Omental fat pad (tissue), 4 donors: ENCODE measurements around the gene HOXC11. TPM values are rescaled to one million over a fixed set of nuclear protein-coding genes. Genes with fewer than 3 reads are reported as not detected.

Experiments
- ATAC-seq: fragments of 150-250 bp; one replicate; pipeline ENCODE4 v1.9.1; 2016; ENCODE audit warnings: mild to moderate bottlenecking, moderate library complexity; ENCODE audit not compliant: low FRiP score
- DNase-seq: peaks from one replicate; pipeline ENCODE4 v3.0.0-alpha.2; 2019; ENCODE audit warnings: low spot score
- total RNA-seq, 4 donors: library from RNA; depleted of rRNA; stranded (reverse); fragments of >200 nt; gene quantifications; one replicate each; pipeline ENCODE4 v1.1.0, GENCODE V29; 2016
- TF ChIP-seq, protein P1 (sequence below), 3 donors: fragments of 450-650 bp; IDR thresholded peaks; one replicate each; pipeline ENCODE4 v1.5.1; 2016 to 2017; ENCODE audit warnings: antibody characterized with exemption in 3 of 3, mild to moderate bottlenecking in 3 of 3, moderate library complexity in 2 of 3

Gene HOXC11
- total RNA-seq, 4 donors from 2014 or later, result not detected

DNA sequence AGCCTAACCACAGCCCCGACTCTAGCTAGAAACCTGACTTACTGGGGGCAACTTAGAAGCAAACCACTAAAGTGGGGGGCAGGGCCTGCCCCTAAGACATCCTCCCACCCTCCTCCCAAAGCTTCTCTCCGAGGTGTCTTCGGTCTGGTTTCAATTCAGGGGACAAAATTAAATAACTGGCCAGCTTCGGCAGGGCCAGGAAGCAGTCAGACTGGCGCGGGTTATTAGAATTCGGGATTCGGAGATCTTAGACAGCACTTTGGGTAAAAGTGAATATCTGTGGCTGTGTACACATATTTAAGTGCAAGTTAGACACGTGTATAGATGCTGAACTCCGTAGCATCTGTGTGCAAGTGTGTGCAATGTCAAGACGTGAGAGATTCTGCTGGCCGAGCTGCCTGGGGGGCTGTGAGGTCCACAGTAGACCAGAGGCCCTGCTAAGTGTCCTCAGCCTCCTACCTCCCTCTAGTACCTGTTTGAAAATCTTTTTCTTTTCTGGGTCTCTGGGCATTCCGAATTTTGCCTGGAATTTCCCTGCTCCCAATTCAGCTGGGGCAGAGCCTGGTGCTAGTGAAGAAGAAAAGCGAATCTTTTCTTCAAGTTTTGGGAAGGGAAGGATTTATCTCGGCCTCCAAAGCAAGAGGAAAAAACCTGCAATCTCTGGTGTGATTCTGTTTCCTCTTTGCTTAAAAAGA is 8.0 kb downstream of the HOXC11 start:
- TF ChIP-seq, protein P1, sequence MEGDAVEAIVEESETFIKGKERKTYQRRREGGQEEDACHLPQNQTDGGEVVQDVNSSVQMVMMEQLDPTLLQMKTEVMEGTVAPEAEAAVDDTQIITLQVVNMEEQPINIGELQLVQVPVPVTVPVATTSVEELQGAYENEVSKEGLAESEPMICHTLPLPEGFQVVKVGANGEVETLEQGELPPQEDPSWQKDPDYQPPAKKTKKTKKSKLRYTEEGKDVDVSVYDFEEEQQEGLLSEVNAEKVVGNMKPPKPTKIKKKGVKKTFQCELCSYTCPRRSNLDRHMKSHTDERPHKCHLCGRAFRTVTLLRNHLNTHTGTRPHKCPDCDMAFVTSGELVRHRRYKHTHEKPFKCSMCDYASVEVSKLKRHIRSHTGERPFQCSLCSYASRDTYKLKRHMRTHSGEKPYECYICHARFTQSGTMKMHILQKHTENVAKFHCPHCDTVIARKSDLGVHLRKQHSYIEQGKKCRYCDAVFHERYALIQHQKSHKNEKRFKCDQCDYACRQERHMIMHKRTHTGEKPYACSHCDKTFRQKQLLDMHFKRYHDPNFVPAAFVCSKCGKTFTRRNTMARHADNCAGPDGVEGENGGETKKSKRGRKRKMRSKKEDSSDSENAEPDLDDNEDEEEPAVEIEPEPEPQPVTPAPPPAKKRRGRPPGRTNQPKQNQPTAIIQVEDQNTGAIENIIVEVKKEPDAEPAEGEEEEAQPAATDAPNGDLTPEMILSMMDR (IDR thresholded peaks at IDR 0.05), result no peak
- DNase-seq (no peak), ATAC-seq (no peak)

DNA sequence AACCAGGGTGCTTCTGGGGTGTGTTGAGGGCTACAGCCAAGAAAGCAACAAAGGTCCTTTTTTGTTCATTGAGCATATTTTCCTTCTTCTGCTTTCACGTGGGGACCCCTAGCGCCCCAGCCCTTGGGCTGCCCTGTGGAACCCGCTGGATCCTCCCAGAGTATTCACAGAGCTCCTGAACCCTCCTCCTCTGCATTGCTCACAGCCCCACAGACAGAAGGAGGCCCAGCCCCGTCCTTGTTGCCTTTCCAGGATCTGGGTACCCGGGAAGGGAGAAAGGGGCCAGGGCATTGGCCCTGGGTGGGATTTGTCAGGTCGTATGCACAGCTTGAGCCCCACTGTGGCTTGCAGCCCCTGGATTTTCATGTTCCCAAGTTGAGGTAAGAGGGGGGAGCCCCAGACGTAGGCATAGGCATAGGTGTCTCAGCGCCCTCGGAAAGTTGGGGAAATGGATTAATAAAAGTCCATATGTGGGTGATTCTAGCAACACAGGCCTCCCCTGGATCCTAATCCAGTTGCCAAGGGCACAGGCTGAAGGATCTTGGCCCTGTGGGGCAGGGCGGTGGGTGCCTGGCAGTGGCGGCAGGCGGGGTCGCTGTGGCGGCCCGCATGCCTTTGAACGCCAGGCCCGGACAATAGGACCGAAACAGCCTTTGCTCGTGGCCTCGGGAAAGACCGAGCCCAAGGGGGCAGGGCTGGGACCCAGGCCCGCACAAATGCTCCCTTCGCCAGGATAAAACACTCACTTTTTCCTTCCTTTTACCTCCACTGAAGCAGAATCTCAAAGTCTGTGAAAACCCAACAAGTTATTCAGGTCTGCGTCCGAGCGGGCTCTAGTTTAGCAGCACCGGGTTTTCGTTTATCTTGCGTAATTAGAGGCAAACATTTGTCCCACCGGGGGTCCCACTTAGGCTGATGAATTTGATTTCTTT is 9.0 kb downstream of the HOXC11 start:
- TF ChIP-seq, protein P1 (IDR thresholded peaks at IDR 0.05), result no peak
- DNase-seq (no peak), ATAC-seq (no peak)

DNA sequence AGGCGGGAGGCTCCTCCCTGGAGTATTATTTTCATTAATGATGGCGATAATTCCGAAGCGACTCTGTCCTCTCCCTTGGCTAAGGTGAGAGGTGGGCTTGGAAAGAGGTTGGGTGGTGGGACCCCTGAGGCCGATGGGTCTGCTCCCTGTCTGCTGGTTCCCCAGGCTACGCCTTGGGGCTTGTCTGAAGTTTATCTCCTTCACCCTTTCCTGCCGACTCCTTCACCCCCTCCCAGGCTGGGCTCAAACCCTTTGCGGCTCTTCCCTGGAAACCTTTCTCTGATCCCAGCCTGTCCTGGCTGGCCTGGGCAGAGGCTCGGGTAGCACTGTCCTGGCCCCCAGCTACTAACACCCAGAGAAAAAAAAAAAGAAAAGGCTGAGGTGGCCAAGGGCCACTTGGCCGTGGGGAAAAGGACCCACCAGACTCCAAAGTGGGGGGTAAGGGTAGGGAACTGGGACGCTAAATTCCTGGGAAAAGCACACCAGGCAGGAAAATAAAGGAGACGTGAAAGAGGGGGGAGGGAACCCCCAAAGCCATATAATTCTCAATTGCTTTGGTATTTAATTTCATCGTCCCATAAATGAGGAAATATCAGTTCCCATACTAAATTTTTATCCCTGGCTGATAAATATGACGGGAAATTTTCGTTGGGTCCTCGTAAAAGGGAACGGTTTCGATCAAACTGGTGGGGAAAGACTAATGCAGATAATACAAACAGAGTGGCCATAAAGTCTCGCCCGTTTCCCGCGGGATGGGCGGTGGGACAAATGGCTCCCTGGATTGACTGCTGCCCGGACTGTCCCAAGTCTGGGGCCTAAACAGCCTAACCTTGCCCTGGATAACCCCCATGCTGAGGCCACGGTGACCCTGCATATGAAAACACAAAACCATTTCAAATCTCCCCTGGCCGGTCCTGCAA is 10.0 kb downstream of the HOXC11 start:
- no peak for ATAC-seq
- TF ChIP-seq, protein P1 (IDR thresholded peaks at IDR 0.05), result no peak
- no peak for DNase-seq

DNA sequence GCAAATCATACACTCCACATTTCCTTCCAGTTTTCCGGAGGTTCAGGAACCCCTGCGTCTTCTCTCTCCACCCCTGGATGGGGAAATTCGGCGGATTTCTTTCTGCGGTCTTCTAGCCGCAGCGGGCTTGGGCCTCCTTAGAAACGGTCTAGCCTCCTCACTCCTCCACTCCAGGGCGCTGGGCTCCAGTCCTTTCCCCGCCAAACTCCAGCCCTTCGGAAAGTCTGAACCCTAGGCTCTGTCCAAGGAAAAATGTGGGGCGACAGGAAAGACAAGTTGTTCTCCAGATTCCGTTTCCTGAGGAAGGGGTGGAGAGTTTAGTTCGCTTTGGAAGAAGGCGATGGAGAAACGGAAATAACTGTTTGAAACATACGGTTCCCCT is 10.6 kb downstream of the HOXC11 start:
- DNase-seq (no peak), ATAC-seq (no peak)
- TF ChIP-seq, protein P1 (IDR thresholded peaks at IDR 0.05), result no peak

DNA sequence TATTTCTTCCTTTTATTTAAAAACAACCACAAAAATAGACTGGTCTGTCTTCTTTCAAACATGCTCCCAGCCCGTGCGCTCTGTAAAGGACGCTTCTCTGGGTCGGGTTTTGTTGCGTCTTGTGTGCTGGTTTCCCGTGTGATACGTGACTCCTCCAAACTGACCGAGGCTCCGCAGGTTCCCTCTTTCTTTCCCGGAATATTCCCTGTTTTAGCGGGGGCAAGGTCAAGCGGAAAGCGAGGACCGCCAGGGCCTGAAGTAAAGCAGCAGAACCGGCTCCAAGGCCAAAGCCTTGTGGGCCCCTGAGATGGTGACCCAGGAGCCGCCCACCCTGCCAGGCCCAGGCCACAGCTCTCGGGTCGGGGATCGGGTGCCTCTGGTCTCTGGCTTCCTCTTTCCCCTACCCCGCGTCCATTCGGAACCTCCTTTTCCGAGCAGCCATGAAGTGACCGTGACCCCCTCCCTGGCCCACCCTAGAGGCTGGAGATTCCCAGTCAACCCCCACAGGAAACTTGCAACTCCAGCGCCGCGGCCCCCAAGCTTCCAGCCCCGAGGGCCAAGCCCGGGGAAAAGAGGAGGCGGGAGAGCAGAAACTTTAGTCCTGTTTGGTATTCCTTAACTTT is 11.1 kb downstream of the HOXC11 start:
- no peak for ATAC-seq
- DNase-seq, result no peak
- TF ChIP-seq, protein P1 (IDR thresholded peaks at IDR 0.05), result no peak
